GM06990 (cell line): ENCODE data around the gene WBP1L.
"Not testable (repeated sequence)": the region's sequence is repeated elsewhere in the genome, so short reads cannot be mapped to it uniquely, and the experiment has no call there.

ENCODE experiments used
- DNase-seq: peaks from one replicate; pipeline ENCODE4 v3.0.0-alpha.2; 2011; ENCODE audit not compliant: insufficient read length; ENCODE audit errors: extremely low read depth
- H3K27me3 ChIP-seq: replicated peaks from 2 replicates; pipeline ENCODE4 v1.6.0; 2011; ENCODE audit warnings: low read length; ENCODE audit not compliant: control insufficient read depth, insufficient read depth
- H3K36me3 ChIP-seq: 2 replicates; pipeline ENCODE4 v1.5.1; 2011; ENCODE audit warnings: low read length; ENCODE audit not compliant: control insufficient read depth, insufficient read depth
- H3K4me3 ChIP-seq: replicated peaks from 2 replicates; pipeline ENCODE4 v1.5.1; 2011; ENCODE audit warnings: low read depth, mild to moderate bottlenecking, control low read depth, low read length
- CTCF ChIP-seq: IDR thresholded peaks from 2 replicates; pipeline ENCODE4 v1.5.1; 2011; ENCODE audit warnings: low read length, control low read depth, mild to moderate bottlenecking, inconsistent platforms; ENCODE audit not compliant: insufficient read depth, poor library complexity, severe bottlenecking

The WBP1L gene

GRCh38 chr10:102845352-102845902, 101.7 kb downstream of the WBP1L start:
- no peak for TF ChIP-seq CTCF
- no peaks in the 10 kb centered on the region for H3K27me3 ChIP-seq
- no peak for DNase-seq
- no peak overlapping the region for H3K4me3 ChIP-seq
- no peaks in the 10 kb centered on the region for H3K36me3 ChIP-seq

- Histone ChIP-seq H3K36me3 (no peaks in the 10 kb centered on the region), H3K27me3 (no peaks in the 10 kb centered on the region), H3K4me3 (no peak overlapping the region)
- TF ChIP-seq CTCF: no peak
- no peak for DNase-seq
Measured at GRCh38 chr10:102850025-102850518, 106.3 kb downstream of the WBP1L start.

- not testable (repeated sequence) for H3K27me3 ChIP-seq, H3K36me3 ChIP-seq, DNase-seq, H3K4me3 ChIP-seq
Measured at GRCh38 chr10:102853237-102853636, 109.5 kb downstream of the WBP1L start.

GRCh38 chr10:102855731-102856436, 112.1 kb downstream of the WBP1L start:
- not testable (repeated sequence) for H3K36me3 ChIP-seq, DNase-seq, H3K4me3 ChIP-seq, H3K27me3 ChIP-seq

GRCh38 chr10:102856758-102857424, 113.1 kb downstream of the WBP1L start:
- TF ChIP-seq CTCF: no peak
- no peak overlapping the region for H3K4me3 ChIP-seq
- no peaks in the 10 kb centered on the region; the same call in 1 of the 2 replicates for H3K36me3 ChIP-seq
- no peaks in the 10 kb centered on the region for H3K27me3 ChIP-seq
- DNase-seq: no peak

- no peak for TF ChIP-seq CTCF
- Histone ChIP-seq H3K36me3 (no peaks in the 10 kb centered on the region; the same call in 1 of the 2 replicates), H3K27me3 (no peaks in the 10 kb centered on the region), H3K4me3 (no peak overlapping the region)
- DNase-seq: no peak
Measured at GRCh38 chr10:102859911-102860310, 116.2 kb downstream of the WBP1L start.
